Gastrocnemius medialis (tissue), 4 donors: Measurements from ENCODE around the gene STRN.

Source experiments
- CTCF ChIP-seq, 5 experiments: fragments of 450-650 bp in 3 of 5; fragments of 200-600 bp in 2 of 5; sonication (generic) in 2 of 5; IDR thresholded peaks in 4 of 5; conservative IDR thresholded peaks in 1 of 5; 1 replicate in 4 of 5; 2 replicates in 1 of 5; pipeline ENCODE4 v1.5.1; 2016 to 2019; ENCODE audit warnings: antibody characterized with exemption in 5 of 5, mild to moderate bottlenecking in 3 of 5, moderate library complexity in 3 of 5
- POLR2A ChIP-seq, 2 donors: fragments of 450-650 bp; IDR thresholded peaks; one replicate each; pipeline ENCODE4 v1.6.1; 2017; ENCODE audit warnings: antibody characterized with exemption in 2 of 2, mild to moderate bottlenecking in 2 of 2, moderate library complexity in 2 of 2

- TF ChIP-seq POLR2A (IDR thresholded peaks at IDR 0.05) (no peak), CTCF (IDR thresholded peaks at IDR 0.05 in 4 of 5, conservative IDR thresholded peaks at IDR 0.05 in 1 of 5) (no peak)
Measured at GRCh38 chr2:36993841-36994620, 27.7 kb upstream of the STRN start.
